HG03097 (cell line): ENCODE results near the gene PLCE1.
"Not testable (repeated sequence)": the region's sequence is repeated elsewhere in the genome, so short reads cannot be mapped to it uniquely, and the experiment has no call there.

Source experiments
- ATAC-seq: cut with Tn5 transposase; IDR thresholded peaks from one replicate; pipeline ENCODE4 v1.9.1; 2021; ENCODE audit not compliant: unreplicated experiment, low FRiP score

Gene PLCE1

DNA sequence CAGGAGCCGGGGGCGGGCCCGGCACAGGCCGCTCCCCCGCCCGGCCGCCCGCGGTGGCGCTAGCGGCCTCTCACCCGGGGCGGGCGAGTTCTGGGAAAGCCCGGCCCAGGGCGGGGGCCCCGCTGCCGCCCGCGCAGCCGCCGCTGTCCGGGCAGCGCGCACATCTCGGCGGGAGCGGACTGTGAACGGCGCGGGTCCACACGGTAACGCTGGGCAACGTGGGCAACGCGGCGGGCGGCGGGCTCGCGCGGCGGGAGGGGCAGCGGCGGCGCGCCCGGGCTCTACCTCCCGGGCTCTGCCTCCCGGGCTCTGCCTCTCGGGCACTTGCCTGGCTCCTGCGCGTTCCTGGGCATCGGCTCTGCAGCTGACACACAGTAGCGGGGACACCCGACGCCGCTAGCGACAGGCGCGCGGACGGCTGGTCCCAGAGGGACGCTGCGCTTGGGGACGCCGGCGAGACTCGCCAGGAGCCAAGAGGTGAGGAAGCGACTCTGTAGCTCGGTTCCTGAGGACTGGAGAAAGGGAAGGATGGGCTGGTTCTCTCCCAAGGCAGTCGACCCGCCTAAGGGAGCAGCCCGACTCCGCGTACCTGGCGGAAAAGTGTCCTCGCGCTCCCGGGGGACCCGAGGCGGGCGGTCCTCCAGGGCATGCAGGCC is at the start of gene PLCE1:
PLCE1 (plus strand) TSS at position 150 of the 656 bp plus-strand sequence. CDS start 37,116 bp downstream, outside the sequence.
- ATAC-seq = no peak

DNA sequence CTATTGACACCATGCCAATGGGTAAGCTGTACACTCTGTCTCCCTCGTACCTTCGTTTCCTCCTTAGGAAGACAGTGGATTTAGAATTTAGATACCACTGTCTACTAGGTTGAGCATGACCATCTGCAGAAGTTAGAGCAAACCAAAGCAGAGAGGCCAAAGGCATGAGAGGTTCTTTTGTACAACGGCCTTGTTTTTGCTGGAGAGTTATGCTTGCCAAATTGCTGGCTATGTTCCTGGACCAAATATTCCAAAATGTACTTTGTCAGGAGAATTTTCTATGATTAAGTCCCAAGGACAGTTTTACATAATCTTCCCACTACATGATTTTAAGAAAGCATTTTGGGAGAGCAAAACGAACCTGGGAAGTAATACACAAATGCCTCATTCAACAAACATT is 47.9 kb upstream of the PLCE1 start:
- ATAC-seq = no peak

DNA sequence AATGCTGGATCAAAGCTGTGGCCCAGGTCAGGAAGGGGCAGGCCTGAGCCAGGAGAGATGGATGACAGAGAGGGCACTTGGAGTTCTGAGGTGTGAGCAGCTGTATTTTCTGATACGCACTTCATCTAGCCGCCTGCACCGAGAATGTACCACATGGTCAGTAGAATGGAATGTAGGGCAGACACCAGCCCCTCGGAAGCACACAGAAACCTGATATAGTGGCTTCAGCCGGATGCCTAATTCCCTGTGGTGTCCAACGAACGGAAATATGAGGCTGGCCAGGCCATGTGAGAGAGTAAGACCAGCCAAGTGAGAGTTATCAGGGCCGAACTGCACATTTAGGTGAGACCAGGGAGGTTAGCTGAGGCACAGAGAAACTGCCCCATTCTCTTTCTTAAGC is 46.7 kb upstream of the PLCE1 start:
- no peak for ATAC-seq

DNA sequence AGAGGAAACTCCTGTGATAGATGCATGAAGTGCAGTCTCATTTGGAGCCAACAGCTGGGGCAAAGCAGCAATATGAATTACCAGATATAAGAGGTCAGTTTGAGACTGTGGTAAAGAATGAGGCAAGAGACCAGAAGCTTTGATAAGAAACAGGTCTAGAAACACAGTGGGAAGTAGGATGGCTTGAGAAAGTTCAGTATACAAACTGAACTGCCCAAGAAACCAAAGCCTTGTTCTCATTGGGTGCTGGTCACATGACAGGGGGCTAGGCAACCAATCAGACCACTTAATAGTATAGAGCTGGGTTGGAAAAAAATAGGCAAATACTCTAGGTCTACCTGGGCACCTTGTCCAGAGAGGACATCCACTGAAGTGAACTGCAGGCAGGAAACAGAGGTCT is 46.2 kb upstream of the PLCE1 start:
- ATAC-seq = no peak

DNA sequence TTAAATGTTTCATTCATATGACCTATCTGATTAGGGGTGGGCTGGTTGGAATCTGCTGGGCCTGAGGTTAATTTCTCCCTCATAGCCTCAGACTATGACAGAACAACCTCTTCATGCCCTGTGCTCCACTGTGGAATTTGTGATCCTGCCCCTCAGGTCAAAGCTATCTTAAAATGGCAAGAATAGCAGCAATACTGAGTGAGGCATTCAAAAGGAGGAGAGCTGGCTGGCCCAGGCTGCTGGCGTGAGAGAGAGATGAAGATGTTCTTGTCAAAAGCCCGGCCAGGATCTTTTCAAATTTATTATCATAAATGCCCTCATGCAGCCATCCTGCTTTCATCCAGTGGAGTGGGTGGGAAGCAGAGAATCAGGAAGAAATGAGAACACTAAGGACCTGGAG is 41.8 kb upstream of the PLCE1 start:
- no peak for ATAC-seq

DNA sequence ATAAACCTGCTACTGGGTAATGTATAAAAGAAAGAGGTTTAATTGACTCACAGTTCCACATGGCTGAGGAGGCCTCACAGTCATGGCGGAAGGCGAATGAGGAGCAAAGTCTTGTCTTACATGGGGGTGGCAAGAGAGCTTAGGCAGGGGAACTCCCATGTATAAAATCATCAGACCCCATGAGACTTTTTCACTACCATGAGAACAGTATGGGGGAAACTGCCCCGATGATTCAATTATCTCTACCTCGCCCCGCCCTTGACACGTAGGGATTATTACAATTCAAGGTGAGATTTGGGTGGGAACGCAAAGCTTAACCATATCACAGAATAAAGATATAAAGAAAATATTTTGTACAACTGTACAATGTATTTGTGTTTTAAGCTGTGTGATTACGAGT is 39.4 kb upstream of the PLCE1 start:
- no peak for ATAC-seq

DNA sequence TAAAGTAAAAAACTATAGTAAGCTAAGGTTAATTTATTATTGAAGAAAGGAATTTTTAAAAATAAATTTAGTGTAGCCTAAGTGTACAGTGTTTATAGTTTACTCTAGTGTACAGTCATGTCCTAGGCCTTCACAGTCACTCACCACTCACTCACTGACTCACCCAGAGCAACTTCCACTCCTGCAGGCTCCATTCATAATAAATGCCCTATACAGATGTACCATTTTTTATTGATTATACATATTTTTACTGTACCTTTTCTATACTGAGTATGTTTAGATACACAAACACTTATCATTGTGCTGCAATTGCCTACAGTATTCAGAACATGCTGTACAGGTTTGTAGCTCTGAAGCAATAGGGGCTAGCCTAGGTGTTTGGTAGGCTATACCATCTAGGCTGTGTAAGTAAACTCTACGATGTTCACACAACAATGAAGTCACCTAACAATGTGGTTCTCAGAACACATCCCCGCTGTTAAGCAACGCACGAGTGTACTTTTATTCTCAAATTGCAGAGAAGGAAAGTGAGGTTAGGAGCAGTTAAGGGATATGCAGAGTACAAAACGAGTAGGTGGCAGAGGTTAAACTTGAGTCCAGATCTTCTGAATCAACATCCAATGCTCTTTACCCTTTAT is 38.9 kb upstream of the PLCE1 start:
- ATAC-seq = no peak

DNA sequence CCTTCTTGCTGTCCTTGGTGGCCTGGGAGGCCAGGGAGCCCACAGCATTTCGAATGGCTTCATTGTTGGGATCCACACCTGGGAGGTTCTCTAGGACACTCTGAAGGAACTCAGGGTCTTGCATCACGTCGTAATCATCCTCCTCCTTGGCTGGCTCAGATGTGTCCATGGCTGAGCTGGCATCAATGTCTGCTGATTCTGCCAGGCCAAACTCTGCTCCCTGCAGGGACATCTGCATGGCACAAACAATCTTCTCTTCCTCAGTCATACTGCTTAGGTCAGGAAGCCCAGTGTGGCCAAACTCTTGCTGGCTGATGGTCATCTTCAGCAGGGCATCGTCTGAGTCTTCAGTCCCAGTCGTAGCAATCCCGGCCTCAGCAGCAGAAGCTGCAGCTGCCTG is 34.9 kb upstream of the PLCE1 start:
- no peak for ATAC-seq

DNA sequence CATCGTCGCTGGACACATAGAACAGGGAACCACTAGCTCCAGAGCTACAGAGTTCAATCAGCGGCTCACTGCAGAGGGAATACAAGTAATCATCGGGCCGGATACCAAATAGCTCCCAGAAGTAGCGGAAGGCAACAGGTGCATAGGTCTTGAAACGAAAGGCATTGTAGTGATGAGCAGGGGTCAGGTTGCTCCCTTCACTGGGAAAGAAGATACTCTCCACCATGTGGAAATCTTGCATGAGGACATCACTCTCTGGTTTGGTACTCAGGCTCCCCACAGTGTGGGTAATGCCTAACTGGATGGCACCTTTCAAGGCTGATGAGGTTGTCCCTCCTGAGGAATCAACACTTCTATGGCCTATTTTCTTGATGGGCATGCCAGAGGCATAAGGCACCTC is 32.7 kb upstream of the PLCE1 start:
- not testable (repeated sequence) for ATAC-seq

DNA sequence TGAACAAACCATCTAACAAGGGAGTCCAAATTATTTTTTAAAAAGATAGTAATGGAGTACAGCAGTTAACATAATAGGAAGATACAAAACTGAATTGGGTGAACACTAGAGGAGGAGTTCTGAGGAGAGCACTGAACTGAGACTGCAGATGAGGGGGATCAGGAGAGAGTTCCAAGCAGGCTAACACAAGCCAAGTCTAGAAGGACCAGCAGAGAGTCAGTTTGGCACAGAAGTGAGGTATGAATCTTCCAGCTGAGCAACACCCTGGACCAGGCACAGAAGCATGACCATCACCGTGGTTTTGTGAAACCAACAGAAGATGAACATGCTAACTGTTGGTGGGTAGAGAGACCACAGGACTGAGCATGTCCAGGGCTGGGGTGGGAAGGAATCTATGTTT is 30.8 kb upstream of the PLCE1 start:
- ATAC-seq = no peak

DNA sequence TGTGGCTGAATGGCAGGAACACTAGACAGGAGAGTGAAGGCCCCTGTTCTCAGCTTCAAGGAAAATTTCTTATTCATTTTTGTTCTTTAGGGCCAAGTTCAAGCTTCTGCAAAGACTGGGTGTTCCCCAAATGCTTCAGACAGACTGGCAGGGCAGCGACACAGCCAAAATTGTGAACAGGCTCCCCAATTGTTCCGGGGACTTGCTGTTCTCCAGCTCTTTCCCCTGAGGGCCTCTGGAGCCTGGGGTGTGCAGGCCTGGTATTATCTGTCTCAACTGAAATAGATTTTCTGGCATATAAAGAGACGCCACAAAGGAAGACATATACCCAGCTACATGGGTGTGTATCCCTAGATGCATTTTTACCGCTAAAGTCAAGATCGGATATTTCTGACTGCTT is 30.3 kb upstream of the PLCE1 start:
- ATAC-seq = no peak

DNA sequence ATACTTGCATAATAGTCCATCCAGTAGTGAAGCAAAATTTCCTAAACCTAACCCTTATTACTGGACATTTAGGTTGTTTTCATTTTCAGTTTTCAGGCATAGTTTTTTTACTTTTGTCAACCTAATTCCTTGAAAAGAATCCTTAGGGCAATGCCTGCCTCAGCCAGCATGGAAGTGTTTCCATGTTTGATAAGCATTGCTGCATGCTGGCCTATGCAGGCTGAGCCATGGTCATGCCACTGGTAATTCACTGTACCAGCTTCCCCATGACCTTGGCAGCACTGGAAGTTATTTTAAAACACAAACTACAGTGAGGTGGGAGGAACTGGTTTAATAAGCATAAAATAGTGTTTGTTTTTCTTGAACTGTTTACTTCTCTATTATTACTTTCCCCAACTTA is 27.8 kb upstream of the PLCE1 start:
- no peak for ATAC-seq

DNA sequence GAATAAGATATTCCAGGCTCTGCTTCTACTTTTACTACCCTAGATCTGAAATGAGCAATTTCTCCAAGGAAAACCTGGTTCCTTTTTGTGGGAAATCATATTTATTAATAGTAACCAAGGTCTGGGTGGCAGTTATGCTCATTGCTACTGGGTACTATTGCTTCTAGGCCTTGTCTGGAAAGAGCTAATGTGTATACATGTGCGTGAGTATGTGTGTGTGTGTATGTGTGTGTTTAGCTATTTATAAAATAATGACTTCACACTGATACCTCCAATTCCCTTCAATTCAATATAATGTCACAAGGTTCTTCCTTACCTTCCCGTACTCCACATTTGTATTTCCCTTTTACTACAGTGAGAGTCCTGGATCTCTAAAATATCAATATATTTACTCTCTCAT is 26.0 kb upstream of the PLCE1 start:
- no peak for ATAC-seq

DNA sequence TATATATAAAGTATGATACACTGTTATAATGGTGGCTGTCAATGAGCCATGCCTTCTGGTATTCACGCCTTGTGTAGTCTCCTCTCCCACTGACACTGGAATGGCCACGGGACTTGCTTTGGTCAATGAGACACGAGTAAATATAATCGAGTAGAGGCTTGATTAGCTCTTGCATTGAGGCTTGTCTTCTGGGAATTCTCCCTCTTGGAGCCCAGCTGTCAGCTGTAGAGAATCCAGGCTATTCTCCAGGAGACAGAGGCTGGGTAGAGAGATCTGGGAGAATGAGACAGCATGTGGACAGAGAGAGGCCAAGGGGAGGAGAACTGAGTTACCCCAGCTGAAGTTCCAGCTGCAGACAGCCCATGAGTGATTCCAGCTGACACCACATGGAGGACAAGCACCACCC is 25.2 kb upstream of the PLCE1 start:
- no peak for ATAC-seq

DNA sequence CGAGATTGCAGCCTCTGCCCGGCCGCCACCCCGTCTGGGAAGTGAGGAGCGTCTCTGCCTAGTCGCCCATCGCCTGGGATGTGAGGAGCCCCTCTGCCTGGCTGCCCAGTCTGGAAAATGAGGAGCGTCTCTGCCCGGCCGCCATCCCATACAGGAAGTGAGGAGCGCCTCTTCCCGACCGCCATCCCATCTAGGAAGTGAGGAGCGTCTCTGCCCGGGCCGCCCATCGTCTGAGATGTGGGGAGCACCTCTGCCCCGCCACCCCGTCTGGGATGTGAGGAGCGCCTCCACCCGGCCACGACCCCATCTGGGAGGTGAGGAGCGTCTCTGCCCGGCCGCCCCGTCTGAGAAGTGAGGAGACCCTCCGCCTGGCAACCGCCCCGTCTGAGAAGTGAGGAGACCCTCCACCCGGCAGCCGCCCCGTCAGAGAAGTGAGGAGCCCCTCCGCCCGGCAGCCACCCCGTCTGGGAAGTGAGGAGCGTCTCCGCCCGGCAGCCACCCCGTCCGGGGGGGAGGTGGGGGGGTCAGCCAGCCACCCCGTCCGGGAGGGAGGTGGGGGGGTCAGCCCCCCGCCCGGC is 23.2 kb upstream of the PLCE1 start:
- ATAC-seq = not testable (repeated sequence)

DNA sequence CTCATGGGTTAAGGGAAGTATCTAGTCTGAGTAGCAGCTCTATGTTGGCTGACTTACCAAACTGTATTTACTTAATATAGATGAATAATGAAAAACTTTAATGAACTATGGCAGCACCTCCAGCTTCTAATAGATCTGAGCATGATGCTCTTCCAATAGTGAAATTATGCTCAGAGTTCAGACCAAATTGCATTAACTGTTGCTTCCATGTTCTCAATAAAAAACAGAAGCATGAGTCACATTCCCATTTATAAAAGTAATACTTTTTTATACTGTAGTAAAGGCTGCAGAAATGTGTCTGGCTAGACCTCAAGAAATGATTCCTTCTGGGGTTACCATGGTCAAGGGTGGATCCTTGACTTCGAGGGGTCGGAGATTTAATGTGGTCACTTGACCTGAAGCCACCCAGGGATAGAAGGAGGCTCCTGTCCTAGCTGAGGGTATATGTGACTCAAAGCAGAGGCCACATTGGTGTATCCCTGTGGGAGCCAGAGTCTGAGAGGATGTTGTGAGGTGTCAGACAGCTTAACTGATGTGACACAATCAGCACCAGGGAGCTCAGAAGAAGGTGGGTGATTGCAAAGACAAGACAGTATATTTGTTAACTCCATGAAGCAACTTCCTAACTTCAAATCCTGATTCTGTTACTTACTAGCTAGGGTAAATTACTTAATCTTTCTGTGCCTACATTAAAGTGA is 19.8 kb upstream of the PLCE1 start:
- no peak for ATAC-seq

DNA sequence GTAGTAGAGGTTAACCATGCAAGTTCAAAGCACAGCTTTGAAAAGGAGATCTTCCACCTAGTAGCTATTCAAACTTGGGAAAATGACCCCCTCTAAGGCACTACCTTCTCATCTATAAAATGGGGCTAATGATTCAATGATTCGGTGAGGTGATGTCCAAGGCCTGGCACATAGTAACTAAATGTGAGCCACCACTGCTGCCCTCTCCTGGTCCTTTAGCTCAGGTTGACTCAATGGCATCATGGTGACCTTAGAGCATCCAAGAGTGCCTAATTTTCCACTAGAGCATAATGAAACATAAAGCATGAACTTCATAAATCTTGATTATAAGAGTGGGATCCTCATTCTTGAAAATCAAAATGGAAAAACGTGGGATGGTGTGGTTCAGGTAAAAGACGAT is 16.3 kb upstream of the PLCE1 start:
- no peak for ATAC-seq

DNA sequence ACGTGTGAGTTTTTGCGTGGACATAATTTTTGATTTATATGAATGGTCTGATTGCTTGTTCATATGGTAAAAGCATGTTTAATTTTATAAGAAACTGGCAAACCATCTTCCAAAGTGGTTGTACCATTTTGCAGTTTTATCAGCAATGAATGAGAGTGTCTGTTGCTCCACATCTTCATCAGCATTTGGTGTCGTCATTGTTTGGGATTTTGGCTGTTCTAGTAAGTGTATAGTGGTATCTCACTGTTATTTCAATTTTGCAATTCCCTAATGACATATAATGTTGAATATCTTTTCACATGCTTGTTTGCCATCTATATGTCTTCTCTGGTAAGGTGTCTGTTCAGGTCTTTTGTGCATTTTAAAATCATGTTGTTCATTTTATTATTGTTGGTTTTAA is 13.2 kb upstream of the PLCE1 start:
- no peak for ATAC-seq

DNA sequence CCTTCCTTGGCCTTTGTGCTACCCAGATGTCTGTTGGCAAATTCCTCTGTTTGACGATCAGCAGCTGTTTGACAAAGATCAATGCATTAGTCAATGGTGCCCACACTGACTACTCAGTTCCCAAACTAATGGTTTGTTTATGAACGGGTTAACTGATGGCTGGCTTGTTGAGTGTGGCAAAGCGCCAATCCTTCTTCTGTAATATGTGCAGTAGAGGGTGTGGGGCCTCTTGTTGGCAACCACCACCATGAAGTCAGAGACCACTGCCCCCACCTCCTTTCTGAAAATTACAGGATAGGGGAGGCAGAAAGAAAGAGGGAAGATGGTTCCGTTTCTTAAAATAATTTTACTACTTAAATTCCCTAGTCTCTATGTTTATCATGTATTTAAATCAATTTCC is 2.6 kb upstream of the PLCE1 start:
- no peak for ATAC-seq

DNA sequence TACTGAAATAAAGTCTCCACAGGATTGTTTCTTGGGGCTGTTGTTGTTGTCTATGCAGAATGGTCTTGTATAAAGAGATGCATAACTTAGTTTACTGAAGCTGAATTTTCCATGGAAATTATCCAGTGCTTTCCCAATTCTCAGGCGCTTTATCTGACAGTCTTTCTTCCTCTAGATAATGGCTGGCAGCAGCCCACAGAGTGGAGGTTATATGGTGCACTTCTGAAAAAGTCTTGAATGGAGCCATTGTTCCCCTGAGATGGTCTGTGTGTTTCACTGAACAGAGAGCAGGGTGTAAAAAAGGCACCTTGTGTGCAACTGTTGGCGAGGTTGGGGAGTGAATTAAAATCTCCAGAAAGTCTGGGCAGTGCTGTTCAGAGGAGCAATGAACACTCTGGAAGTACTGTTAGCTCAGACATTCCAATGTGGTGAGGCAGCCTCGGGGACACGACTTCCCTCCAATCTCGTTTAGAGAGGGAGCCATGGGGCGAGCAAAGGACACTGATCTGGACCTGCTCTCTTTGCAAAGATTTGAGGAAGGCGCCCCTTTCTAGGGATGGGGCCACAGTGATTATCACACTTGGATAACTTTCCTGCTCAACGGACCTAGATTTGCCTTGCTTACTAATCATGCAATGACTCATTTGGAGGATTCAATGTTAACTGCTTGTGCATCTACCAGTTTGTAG is 2.0 kb upstream of the PLCE1 start:
- ATAC-seq = no peak

DNA sequence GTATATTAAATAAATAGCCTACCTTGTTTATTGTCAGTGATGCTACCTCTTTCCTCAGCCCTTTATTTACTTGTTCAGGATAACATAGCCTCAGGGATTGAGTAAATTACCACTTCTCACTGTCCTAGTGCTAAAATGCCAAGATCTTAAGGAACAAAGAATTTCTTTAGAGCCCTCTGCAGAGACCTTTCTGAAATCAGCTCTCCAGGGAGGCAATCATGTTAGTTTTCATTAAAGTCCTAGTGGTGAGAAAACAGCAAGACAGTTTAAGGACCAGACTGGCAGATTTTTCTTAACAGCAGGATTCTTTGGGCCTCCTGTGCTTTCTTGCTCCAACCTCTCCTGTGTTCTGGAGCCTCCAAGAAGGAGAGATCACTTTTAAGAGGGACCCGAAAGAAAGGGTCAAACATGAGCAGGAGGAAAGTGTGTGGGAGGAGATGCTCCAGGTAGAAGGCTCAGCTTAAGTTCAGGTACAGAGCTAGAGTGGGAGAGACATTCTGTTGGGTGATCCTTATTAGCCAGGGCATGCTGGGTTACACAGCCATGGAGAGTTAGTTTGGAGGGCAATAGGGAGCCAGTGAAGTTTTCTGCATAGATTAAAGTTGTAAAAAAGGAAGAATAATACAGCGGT is 1.2 kb upstream of the PLCE1 start:
- ATAC-seq = no peak
